Type B pancreatic cell (in vitro differentiated cells): ENCODE results near the gene TM4SF1. TPM values are rescaled to one million over a fixed set of nuclear protein-coding genes. Genes with fewer than 3 reads are reported as not detected.

Experiments
- DNase-seq: peaks from one replicate; pipeline ENCODE4 v3.0.0; 2021; ENCODE audit warnings: mixed read lengths; ENCODE audit not compliant: unreplicated experiment; ENCODE audit errors: extremely low spot score
- H3K27ac Mint-ChIP-seq: 2 replicates; pipeline ENCODE4 v1.8.0; 2021; ENCODE audit warnings: mild to moderate bottlenecking, mixed read lengths
- H3K27me3 Mint-ChIP-seq: 2 replicates; pipeline ENCODE4 v1.8.0; 2021; ENCODE audit warnings: mixed read lengths
- H3K36me3 Mint-ChIP-seq: 2 replicates; pipeline ENCODE4 v1.8.0; 2021; ENCODE audit warnings: mixed read lengths
- H3K4me1 Mint-ChIP-seq: one replicate; pipeline ENCODE4 v1.8.0; 2021; ENCODE audit warnings: mixed read lengths; ENCODE audit not compliant: unreplicated experiment
- H3K4me3 Mint-ChIP-seq: 2 replicates; pipeline ENCODE4 v1.8.0; 2021; ENCODE audit warnings: mild to moderate bottlenecking, mixed read lengths
- H3K9me3 Mint-ChIP-seq: 2 replicates; pipeline ENCODE4 v1.8.0; 2021; ENCODE audit warnings: mixed read lengths
- CTCF ChIP-seq: fragments of 200-600 bp; sonication (generic); conservative IDR thresholded peaks from 2 replicates; pipeline ENCODE4 v1.5.0; 2021; ENCODE audit warnings: antibody characterized with exemption, mild to moderate bottlenecking
- total RNA-seq: library from RNA; stranded (reverse); gene quantifications from 2 replicates; pipeline ENCODE4 v1.2.1, GENCODE V29; 2021; ENCODE audit warnings: low replicate concordance

TM4SF1 gene
- total RNA-seq, 1 donor from 2014 or later, result 39.4 TPM

DNA sequence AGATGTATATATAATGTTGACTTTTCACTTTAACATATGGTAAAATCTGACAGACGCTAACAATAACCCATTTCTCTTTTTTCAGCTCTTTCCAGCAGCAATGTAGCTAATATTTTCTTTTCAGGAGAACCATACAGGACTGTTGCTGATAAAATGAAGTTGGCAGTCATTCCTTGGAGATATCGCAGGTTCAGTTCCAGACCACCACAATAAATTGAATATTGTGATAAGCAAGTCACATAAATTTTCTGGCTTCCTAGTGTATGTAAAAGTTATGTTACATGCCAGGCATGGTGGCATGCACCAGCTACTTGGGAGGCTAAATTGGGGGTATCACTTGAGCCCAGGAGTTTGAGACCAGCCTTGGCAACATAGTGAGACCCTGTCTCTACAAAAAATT is 31.9 kb upstream of the TM4SF1 start:
- DNase-seq, result no peak
- Mint-ChIP-seq H3K4me1 (no peaks in the 10 kb centered on the region), H3K9me3 (no peaks in the 10 kb centered on the region), H3K27ac (no peak overlapping the region), H3K36me3 (no peaks in the 10 kb centered on the region), H3K27me3 (no peaks in the 10 kb centered on the region), H3K4me3 (no peak overlapping the region)
- TF ChIP-seq CTCF, result no peak

GRCh38 chr3:149407898-149408297 is 30.4 kb upstream of the TM4SF1 start:
- TF ChIP-seq CTCF, result no peak
- Mint-ChIP-seq H3K9me3 (no peaks in the 10 kb centered on the region), H3K36me3 (no peaks in the 10 kb centered on the region), H3K4me1 (no peaks in the 10 kb centered on the region), H3K27ac (no peak overlapping the region), H3K27me3 (no peaks in the 10 kb centered on the region), H3K4me3 (no peak overlapping the region)
- DNase-seq, result no peak

DNA sequence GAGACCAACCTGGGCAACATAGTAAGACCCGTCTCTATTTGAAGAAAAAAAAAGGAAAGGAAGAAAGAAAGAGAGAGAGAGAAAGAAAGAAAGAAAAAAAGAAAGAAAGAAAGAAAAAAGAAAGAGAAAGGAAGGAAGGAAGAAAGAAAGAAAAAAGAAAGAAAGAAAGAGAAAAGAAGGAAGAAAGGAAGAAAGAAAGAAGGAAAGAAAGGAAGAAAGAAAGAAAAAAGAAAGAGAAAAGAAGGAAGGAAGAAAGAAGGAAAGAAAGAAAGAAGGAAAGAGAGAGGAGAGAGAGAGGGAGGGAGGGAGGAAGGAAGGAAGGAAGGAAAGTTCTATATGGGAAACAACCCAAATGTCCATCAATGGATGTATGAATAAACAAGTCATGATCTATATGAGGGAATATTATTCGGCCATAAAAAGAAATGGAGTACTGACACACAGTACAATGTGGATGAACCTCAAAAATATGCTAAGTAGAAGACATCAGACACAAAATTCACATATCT is 28.8 kb upstream of the TM4SF1 start:
- no peaks in the 10 kb centered on the region for H3K36me3 Mint-ChIP-seq
- TF ChIP-seq CTCF, result no peak
- no peaks in the 10 kb centered on the region for H3K27me3 Mint-ChIP-seq
- no peak overlapping the region for H3K27ac Mint-ChIP-seq
- no peak overlapping the region for H3K4me3 Mint-ChIP-seq
- H3K9me3 Mint-ChIP-seq, result no peaks in the 10 kb centered on the region
- no peak for DNase-seq
- no peaks in the 10 kb centered on the region for H3K4me1 Mint-ChIP-seq

DNA sequence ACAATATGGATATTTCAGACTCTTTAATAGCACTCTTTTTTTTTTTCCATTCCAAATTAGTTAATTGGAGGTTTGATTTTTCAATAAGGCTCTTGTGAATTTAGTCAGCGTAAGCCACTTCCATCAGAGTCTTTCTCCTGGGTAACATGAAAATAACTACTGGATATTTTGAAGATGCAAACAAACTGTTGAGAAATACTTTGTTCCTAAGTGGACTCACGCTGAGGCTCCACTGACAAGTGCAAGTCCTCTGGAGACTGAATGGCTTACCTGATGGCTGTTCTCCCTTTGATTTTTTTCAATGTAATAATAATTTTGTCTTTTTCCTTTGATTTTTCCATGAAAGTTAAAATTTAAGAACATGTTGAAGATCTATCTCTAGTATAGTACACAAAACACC is 26.0 kb upstream of the TM4SF1 start:
- no peak for TF ChIP-seq CTCF
- DNase-seq, result no peak
- no peak overlapping the region for H3K4me3 Mint-ChIP-seq
- no peaks in the 10 kb centered on the region for H3K27me3 Mint-ChIP-seq
- H3K9me3 Mint-ChIP-seq, result no peaks in the 10 kb centered on the region
- no peak overlapping the region for H3K27ac Mint-ChIP-seq
- H3K4me1 Mint-ChIP-seq, result no peaks in the 10 kb centered on the region
- H3K36me3 Mint-ChIP-seq, result no peaks in the 10 kb centered on the region

DNA sequence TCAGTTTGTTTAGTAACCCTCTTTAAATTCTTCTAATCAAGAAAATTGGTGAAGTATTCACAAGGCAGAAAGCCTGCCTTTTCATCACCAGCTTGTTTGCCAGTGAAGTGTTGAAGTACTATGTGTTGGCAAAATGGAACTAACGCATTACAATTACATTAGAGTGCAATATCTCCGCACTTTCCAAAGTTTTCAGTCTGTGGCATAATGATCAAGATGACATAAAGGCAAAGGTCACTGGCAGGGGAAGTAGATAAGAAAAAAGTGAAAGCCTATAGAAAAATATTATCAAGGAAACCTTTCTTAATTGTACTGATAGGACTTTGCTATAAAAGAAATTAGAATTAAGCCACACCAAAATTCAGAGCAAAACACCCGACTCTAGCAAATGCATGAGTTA is 25.0 kb upstream of the TM4SF1 start:
- Mint-ChIP-seq H3K4me1 (no peaks in the 10 kb centered on the region), H3K27ac (peak overlapping the region; percentile 8), H3K4me3 (no peak overlapping the region), H3K27me3 (no peaks in the 10 kb centered on the region), H3K36me3 (no peaks in the 10 kb centered on the region), H3K9me3 (no peaks in the 10 kb centered on the region)
- DNase-seq, result no peak
- TF ChIP-seq CTCF, result no peak

GRCh38 chr3:149401926-149402310 is 24.5 kb upstream of the TM4SF1 start:
- Mint-ChIP-seq H3K4me3 (no peak overlapping the region), H3K9me3 (no peaks in the 10 kb centered on the region), H3K27ac (peak overlapping the region; percentile 72), H3K4me1 (no peaks in the 10 kb centered on the region), H3K27me3 (no peaks in the 10 kb centered on the region), H3K36me3 (no peaks in the 10 kb centered on the region)
- TF ChIP-seq CTCF, result no peak
- DNase-seq, result no peak
